Peyer's patch (tissue), 4 donors: ENCODE data around the gene CARHSP1.

ENCODE experiments used
- CTCF ChIP-seq, 6 experiments: fragments of 450-650 bp in 4 of 6; fragments of 200-600 bp in 2 of 6; sonication (generic) in 1 of 6; IDR thresholded peaks; one replicate each; pipeline ENCODE4 v1.5.1; 2017 to 2019; ENCODE audit warnings: antibody characterized with exemption in 6 of 6, mild to moderate bottlenecking in 3 of 6, moderate library complexity in 1 of 6
- POLR2A ChIP-seq, 2 donors: fragments of 450-650 bp; IDR thresholded peaks; one replicate each; pipeline ENCODE4 v1.5.1; 2017; ENCODE audit warnings: antibody characterized with exemption in 2 of 2, mild to moderate bottlenecking in 2 of 2, moderate library complexity in 2 of 2

- TF ChIP-seq CTCF (IDR thresholded peaks at IDR 0.05) (no peak), POLR2A (IDR thresholded peaks at IDR 0.05) (no peak)
Measured at GRCh38 chr16:8855972-8856371, 12.8 kb downstream of the CARHSP1 start.
